Measurements from ENCODE around the gene RASSF4.

The RASSF4 gene

DNA sequence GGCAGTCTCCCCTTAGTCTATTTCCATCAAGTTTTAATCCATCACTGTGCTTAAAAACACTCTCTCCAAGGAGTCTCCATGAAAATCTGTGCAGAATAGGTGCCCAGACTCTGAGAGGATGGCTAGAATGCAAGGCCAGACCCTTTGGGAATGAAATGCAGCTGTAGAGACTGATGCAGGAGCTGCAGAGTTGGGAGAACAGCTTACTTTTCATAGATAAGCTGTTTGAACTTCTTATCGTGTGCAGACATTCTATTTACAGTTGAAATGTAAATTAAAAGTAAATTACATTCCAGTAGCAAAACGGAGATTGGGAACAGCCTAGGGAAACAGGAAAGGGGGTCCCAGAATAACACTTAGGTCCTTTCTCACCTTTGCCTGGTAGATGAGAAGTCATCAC lies 56.0 kb downstream of the RASSF4 start:
- ATAC-seq: no peak

DNA sequence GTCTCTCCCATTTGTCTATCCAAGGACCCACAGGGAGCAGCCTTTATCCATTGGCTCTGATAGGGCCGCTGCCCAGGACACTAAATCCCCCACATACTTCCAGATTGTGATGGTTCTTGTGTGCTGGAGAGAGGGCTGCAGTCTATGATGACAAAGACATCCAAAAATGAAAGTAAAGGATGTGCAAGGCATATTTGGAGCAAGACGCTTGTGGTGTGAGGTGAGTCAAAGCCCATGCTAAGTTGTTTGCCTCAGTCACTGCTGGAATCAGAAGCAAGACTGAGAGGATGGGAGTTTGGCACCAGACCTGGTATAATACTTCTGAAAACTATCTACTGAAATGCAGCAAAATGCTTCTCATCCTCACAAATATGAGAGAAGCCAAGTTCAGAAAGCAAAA lies 63.8 kb downstream of the RASSF4 start:
- ATAC-seq: no peak

DNA sequence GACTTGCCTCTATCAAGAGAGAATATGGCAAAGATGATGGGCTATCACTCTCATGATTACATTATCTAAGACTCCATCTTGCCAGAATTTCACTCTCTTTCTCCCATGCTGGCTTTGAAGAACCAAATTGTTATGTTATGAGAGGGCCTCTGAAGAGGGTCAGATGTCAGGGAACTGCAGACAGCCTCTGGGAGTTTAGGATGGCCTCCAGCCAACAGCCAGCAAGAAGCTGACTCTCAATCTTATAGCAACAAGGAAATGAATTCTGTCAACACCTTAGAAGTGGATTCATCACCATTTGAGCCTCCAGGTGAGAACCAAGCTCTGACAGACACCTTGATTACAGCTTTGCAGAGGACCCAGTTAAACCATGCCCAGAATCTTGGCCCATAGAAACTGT lies 74.7 kb downstream of the RASSF4 start:
- no peak for ATAC-seq

GRCh38 chr10:45035673-45036072 lies 76.1 kb downstream of the RASSF4 start:
- ATAC-seq: no peak

DNA sequence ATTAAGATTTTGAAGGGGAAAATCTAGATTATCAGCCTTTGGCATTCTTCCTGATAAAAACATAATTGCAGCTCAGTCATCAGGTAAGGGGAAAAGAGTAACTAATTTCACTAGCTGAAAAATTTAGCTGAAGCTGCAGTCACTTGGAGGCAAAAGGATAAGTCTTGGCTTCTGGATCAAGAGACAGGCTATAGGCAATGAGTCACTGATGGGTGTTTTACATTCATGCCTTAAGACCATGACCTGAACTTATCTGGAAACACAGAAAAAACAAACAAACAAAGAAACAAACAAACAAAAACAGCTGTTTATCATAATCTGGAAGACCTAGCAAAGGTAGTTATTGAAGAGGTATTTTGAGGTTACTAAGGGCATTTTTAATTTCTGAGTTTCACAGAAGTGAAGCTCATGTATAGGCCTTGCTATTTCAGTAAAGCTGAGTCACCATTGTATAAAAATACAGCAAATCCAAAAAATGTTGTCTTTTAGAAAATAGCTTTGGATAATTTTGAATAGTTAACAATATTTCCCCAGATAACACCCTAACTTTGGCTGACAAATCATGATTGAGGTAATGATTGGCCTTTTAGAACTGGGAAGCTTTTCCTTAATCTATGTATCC lies 81.4 kb downstream of the RASSF4 start:
- ATAC-seq: no peak

DNA sequence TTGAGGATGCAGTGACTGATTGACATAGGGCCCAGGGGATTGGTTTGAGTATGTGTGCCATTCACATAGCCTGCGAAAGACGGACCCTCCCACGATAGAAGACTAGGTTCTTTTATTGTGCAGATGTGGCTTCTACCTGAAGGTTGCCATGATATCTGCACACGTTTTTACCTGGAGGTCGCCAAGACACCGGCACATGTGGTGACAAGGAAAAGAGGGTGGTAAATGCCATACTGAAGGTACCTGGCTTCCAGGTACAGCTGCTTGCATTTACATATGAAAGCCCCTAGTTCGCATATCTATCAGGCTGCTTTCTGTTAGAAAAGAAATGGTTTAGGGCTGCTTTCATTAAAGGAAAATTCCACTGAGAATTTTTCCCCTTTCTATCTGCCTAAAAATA lies 84.7 kb downstream of the RASSF4 start:
- no peak for ATAC-seq

All from activated CD4-positive, CD25-positive, alpha-beta regulatory T cell treated with anti-CD3 and anti-CD28 coated beads, Interleukin-2, amount 50 U/mL, for 24 hours (primary cell).